NCI-H1105 (cell line): ENCODE measurements around the gene ESRP2.

Experiments used
- DNase-seq: peaks from one replicate; lab custom pipeline; 2025; lab: John Stamatoyannopoulos, UW

Gene ESRP2

DNA sequence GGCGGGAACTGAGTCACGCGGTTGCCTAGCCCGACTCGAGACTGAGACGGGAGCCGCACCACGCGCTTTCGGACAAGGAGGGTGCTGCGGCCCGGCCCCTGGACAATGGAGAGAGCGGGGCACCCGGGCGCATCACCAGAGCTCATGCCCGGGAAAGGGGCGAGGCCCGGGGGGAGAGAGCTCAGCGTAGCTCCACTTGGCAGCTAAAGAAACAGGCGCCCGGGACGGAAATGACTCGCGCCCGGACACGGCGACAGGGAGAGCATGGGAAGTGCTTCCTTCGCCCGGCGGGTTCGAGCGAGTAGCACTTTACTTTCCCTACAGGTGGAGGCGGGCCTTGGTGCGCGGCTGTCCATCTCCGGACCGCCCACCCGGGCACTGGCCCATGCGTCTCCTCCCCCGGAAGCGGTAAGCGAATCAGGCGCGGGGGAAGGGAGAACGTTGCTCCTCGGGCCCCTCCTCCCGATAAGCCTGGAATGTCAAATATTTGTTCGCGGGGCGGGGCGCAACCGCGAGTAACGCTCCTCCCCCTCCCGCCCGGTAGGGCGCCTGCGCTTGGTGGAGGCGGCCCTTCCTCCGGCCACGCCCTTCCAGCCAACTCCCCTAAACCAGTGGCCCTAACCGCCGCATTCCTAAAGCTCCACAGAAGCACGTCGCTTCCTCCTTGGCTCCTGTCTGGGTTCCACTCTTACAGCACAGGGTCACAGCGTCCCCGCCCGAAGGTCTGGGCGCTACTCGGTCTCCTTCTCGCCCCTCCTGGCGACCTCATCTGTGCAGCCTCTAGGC, 1.5 kb upstream of the ESRP2 start:
- DNase-seq = peak; percentile 55

DNA sequence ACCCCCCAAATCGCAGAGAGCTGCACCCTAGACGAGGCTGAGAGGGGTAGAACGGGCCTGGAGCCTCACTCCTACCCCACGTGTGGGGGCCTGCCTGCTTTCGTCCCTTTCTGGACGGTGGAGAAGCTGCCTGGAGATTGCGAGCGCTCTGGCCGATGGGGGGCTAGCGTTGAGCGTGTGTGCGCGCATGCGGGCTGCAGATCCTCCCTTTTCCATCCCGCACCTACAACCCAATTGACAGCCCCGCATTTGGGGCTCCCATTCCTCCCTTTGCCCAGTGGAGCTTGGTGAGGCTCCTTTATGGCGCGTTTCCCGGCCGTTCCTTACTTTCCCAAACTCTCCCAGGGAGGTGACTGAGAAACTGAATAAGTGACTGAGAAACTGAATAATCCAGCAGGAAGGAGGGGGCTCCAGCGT, 907 bp upstream of the ESRP2 start:
- no peak for DNase-seq

- peak; percentile 48 for DNase-seq
Observed at GRCh38 chr16:68236137-68236825, 354 bp upstream of the ESRP2 start.

DNA sequence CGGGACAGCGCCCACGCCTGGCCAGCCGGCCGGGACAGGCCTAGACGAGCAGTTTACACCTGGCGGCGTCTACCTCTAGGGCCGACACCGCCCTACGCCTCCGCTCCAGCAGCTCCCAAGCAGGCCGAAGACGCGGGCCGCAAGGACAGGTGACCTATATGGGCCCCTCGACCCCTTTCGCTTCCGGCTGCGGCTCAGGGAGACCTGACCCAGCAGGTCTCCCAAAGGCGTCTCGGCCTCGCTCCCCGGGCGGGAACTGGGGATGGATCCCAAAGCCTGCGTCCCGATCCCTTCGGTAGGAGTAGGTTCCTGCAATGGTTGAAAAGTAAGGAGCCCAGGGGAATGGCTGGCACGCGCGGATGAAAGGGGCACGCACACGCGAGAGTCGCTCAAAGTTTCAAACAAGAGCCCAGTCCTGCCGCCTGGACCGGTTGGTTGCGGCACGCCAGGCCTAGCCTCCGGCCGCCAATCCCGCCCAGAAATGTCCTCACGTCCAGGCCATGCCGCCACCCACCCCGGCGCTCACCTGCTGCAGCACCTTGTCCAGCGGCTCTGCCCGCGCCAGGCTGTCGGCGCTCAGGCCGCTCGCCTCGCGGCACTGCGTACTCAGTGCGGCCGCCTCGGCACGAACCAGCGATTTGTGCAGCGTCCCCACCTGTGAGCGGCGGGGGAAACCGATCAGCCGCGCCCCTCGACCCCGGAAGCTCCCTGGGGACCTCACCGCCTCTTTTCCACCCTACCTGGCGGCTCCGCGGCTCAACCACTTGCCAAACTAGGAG, 630 bp downstream of the ESRP2 start:
- DNase-seq = no peak

DNA sequence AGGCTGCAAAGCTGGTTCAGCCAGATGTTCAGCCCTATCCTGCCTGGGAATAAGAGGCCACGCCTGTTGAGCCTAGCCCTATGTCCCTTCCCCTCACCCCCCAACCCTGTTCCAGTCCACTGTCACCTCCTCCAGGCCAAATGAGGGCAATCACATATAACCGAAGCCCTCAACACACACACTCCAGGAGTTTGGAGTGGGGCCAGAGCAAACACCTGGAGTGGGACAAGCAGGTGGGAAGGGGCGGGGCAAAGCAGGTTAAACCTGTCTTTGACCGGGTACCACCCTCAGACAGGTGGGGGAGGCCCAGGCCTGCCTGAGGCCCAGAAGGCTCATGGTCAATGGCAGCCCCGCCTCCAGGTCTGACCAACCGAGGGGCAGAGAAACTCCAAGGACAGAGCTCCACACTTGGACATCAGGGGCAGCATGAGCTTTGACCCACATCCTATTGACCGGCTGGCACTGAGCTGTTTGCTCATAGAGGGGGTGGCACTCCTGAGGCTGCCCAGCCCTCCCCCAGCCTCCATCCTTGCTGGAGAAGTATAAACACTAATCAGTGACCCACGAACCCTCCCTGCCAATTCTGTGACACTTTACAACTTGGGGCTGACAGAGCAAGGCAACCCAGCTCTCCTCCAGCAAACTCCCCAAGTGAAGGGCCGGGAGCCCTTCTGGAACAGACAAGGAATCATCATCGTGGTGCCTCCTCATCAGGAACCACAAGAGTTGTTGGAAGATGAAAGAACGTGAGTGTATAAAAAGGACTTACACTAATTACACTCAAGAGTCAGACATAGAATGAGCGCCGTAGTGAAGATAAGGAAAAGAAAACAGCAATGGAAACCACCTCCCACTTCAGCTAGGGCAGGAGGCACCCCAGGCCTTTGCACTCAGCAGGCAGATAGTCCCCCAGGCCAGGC, 1.5 kb downstream of the ESRP2 start:
- peak; percentile 77 for DNase-seq

- DNase-seq = no peak
Observed at GRCh38 chr16:68233835-68234187, 2.1 kb downstream of the ESRP2 start.

DNA sequence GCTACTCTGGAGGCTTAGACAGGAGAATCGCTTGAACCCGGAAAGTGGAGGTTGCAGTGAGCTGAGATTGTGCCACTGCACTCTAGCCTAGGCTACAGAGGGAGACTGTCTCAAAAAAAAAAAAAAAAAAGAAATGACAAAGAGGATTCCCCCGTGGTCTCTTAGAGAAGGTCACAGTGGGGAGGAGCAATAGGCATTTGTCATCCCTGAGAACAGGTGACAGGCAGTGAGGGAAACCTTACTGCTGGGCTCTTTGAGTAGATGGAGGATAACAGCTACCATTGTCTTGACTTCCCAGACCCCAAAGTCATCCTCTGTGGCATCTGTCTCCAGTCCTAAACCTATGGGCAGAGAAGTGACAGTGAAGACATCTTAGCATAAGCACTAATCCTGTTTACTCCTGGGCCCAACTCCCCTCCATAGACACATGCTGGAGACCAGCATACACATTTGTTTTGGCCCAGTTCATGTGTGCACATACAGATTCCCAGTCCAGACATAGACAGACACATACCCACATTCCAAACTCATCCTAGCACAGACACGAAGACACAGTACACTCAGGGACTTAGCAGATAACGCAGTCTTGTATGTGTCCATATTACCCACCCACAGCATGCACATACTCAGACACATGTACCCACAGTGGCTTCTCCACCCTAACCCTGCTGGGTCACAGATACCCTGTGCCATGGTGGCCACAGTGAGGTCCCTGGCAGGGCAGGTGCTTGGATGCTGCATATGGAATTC, 2.7 kb downstream of the ESRP2 start:
- no peak for DNase-seq

GRCh38 chr16:68232335-68232734, 3.6 kb downstream of the ESRP2 start:
- no peak for DNase-seq

DNA sequence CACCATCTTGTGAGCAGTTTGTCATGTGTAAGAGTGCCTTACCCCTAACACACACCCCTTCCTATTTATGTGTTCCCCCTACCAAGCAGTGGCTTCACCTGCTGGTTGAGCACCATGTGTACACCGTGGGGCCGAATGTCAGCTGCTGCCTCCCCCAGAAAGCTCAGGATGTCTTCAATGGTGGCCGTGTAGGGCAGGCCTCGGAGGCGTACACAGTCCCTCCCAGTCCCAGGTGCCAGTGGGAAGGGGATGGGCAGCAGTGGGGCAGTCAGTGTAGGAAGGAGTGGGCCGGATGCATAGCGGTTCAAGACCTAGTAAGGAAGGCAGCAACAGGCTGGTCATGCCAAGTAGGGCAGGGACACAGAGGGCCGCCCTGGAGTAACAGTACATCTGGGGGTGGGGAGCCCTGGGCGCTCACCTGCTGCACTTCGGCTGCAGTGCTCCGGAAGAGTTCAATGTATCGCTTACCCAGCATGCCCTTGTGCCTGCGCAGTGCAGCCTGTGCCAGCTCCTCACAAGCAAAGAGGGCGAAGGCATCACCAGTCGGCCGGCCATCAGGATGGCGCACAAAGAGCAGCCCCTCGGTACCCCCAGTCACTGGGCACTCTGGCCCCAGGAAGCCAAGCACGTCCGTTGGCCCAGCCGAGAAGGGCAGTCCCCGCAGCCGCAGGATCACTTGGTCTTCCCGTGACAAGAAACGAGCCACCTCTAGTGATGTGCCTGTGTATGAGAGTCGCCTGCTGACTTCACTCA, 4.4 kb downstream of the ESRP2 start:
- no peak for DNase-seq

DNA sequence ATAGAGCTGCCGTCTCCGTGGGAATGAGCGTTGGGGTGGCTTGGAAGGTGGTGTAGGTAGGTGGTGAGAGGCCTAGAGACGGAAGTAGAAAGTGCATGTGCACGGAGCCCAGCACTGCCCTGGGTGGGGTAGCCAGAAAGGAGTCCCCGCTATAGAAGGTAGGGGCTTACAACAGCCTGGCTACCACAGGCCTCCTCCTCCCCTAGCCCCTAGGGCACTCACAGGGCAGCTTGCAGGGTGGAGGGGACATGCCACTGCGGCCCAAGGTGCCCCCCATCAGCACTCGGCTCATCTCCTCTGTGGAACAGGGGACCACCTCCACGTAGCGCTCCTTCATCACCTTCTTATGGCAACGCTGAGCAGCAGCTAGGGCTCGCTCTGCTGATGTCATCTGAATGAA, 5.0 kb downstream of the ESRP2 start:
- no peak for DNase-seq

DNA sequence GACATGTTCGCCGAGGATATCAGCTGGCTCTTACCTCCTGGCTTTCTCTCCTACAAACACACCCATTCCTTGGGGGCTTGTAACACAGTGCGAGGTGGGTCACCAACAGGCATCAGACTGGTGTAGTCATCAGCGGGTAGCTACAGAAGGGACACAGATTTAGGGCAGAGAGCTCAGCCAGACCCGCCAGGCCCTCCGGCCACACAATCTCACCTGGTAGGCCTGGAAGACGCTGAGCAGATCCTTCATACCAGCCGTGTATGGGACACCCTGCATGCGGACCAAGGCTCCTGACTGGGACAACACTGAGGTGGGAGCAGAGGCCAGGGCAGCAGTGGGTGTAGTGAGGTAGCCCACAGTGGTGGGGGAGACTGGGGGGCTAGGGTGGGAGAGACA, 5.8 kb downstream of the ESRP2 start:
- DNase-seq = no peak

DNA sequence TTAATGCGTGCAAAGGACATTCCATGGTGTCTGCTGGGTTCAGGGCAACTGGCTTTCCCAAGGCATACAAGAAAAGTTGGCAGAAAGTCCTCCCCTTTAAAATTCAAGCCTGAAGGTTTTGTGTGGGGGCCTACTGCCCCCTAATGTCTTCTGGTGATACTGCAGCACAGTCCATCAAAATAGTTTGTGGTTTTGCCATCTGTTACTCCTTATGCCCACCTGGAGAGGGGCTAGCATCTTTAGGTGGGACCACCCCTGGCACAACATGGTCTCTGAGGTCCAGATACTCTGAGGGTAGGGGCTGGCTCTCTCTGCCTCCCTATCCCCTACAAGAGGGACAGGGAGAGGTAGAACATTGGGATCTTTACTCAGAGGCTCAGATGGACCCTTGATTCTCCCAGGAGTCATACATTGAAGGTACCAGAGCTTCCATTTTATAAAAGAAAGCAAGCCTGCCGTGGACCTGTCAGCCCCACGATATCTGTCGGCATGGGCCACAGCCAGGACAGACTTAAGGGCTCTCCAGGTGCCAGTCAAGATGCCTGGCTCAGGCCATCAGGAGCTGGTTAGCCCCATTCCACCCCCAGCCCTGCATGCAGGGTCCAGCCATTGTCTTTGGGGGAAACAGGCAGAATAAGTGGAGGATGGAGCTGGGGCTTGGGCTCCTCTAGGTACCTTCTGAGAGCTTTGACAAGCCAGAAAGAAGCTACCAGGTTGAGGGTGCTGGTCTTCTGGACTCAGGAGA, 6.3 kb downstream of the ESRP2 start:
- DNase-seq = no peak

GRCh38 chr16:68228652-68229051, 7.3 kb downstream of the ESRP2 start:
- DNase-seq = no peak

- no peak for DNase-seq
Observed at GRCh38 chr16:68227850-68228553, 7.9 kb downstream of the ESRP2 start.

DNA sequence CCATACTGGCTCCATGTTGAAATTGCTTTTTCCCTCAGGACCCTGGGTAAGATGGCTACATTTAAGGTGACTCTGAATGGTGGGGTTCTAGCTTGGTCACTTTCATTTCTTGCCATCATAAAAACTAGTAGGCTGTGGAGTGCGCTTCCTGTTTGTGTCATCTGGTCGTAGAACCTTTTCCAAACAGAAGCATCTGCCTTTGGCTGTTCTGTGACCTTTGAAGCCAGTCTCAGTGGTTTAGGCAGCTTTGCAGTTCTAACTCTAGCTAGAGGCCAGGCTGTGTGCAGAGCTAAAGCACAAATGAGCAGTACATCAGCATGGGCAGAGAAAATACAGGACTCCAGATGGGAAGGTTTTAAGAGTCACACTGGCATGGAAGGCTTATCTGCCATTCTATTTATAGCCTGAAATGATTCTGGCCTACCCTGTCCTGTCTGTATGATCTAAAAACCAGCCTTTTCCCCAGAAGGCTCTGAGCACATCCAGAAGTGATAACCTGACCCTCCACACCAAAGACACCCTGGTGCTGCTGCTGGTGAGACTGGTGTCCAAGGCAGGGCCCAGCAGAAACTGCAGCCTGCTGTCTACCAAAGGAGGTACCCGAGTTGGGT, 8.6 kb downstream of the ESRP2 start:
- DNase-seq = no peak

GRCh38 chr16:68226116-68226515, 9.8 kb downstream of the ESRP2 start:
- no peak for DNase-seq

- DNase-seq = no peak
Observed at GRCh38 chr16:68223072-68223471, 12.9 kb downstream of the ESRP2 start.

GRCh38 chr16:68219725-68220351, 16.1 kb downstream of the ESRP2 start:
- DNase-seq = no peak
